H9 (cell line): ENCODE results near the gene ZFPM1. TPM values are rescaled to one million over a fixed set of nuclear protein-coding genes. Genes with fewer than 3 reads are reported as not detected.
A peak's percentile ranks its signal among the peaks of the same experiment; 100 is the strongest.

Source experiments
- DNase-seq: peaks from one replicate; pipeline ENCODE4 v3.0.0-alpha.2; 2017
- H2AFZ ChIP-seq: one replicate; pipeline ENCODE4 v1.6.1; 2013; ENCODE audit warnings: mild to moderate bottlenecking, low read length, control low read depth, moderate library complexity
- H2AK5ac ChIP-seq: 2 replicates; pipeline ENCODE4 v1.6.1; 2013; ENCODE audit warnings: low read length, control low read depth, mixed read lengths; ENCODE audit not compliant: insufficient read length
- H2BK120ac ChIP-seq: one replicate; pipeline ENCODE4 v1.6.1; 2013; ENCODE audit warnings: low read depth, mild to moderate bottlenecking, low read length, control low read depth, inconsistent platforms; ENCODE audit not compliant: poor library complexity, severe bottlenecking
- H2BK12ac ChIP-seq: 2 replicates; pipeline ENCODE4 v1.6.1; 2013; ENCODE audit warnings: low read length, control low read depth, mixed read lengths, low read depth; ENCODE audit not compliant: insufficient read length
- H2BK15ac ChIP-seq: 2 replicates; pipeline ENCODE4 v1.6.1; 2013; ENCODE audit warnings: low read depth, low read length, control low read depth
- H2BK20ac ChIP-seq: one replicate; pipeline ENCODE4 v1.6.1; 2013; ENCODE audit warnings: low read depth, mild to moderate bottlenecking, low read length, control low read depth, inconsistent platforms; ENCODE audit not compliant: poor library complexity, severe bottlenecking
- H2BK5ac ChIP-seq: 2 replicates; pipeline ENCODE4 v1.6.1; 2013; ENCODE audit warnings: low read length, control low read depth, mixed read lengths; ENCODE audit not compliant: insufficient read length
- H3K14ac ChIP-seq: 2 replicates; pipeline ENCODE4 v1.6.1; 2013; ENCODE audit warnings: low read length, control low read depth; ENCODE audit not compliant: insufficient read depth
- H3K18ac ChIP-seq: 2 replicates; pipeline ENCODE4 v1.6.1; 2013; ENCODE audit warnings: low read depth, mild to moderate bottlenecking, mixed read lengths, low read length, control low read depth; ENCODE audit not compliant: insufficient read length
- H3K23ac ChIP-seq: 2 replicates; pipeline ENCODE4 v1.6.1; 2013; ENCODE audit warnings: low read length, control low read depth, mixed read lengths, low read depth; ENCODE audit not compliant: insufficient read length
- H3K23me2 ChIP-seq: 2 replicates; pipeline ENCODE4 v1.6.1; 2013; ENCODE audit warnings: low read depth, mild to moderate bottlenecking, mixed read lengths, low read length, control low read depth; ENCODE audit not compliant: insufficient read length, poor library complexity, severe bottlenecking
- H3K27ac ChIP-seq: 2 replicates; pipeline ENCODE4 v1.5.1; 2013; ENCODE audit warnings: low read length, control low read depth, mixed read lengths, low read depth; ENCODE audit not compliant: insufficient read length
- H3K27me3 ChIP-seq: 2 replicates; pipeline ENCODE4 v1.6.1; 2013; ENCODE audit warnings: low read length, control low read depth, inconsistent platforms; ENCODE audit not compliant: insufficient read depth
- H3K4ac ChIP-seq: 2 replicates; pipeline ENCODE4 v1.6.1; 2013; ENCODE audit warnings: low read depth, mild to moderate bottlenecking, control low read depth, inconsistent platforms, low read length, moderate library complexity
- H3K4me1 ChIP-seq: 2 replicates; pipeline ENCODE4 v1.6.1; 2013; ENCODE audit warnings: low read length, control low read depth, inconsistent platforms; ENCODE audit not compliant: insufficient read depth
- H3K4me2 ChIP-seq: 2 replicates; pipeline ENCODE4 v1.6.1; 2013; ENCODE audit warnings: low read length, control low read depth, mixed read lengths; ENCODE audit not compliant: insufficient read length, insufficient read depth
- H3K56ac ChIP-seq: 2 replicates; pipeline ENCODE4 v1.6.1; 2013; ENCODE audit warnings: low read depth, mild to moderate bottlenecking, mixed read lengths, low read length, control low read depth; ENCODE audit not compliant: insufficient read length
- H3K79me1 ChIP-seq: 2 replicates; pipeline ENCODE4 v1.6.1; 2013; ENCODE audit warnings: low read depth, mild to moderate bottlenecking, moderate library complexity, low read length, control low read depth, inconsistent platforms; ENCODE audit not compliant: insufficient read depth, poor library complexity, severe bottlenecking
- H3K79me2 ChIP-seq: 2 replicates; pipeline ENCODE4 v1.6.1; 2013; ENCODE audit warnings: low read length, control low read depth, inconsistent platforms; ENCODE audit not compliant: insufficient read depth
- H3K9ac ChIP-seq: 2 replicates; pipeline ENCODE4 v1.6.1; 2013; ENCODE audit warnings: low read length, control low read depth, mixed read lengths; ENCODE audit not compliant: insufficient read length; ENCODE audit errors: extremely low read depth
- H3K9me3 ChIP-seq: one replicate; pipeline ENCODE4 v1.6.1; 2013; ENCODE audit warnings: low read depth, low read length, inconsistent platforms; ENCODE audit not compliant: control insufficient read depth
- H3T11ph ChIP-seq: one replicate; pipeline ENCODE4 v1.6.1; 2013; ENCODE audit warnings: mild to moderate bottlenecking, low read length, control low read depth, inconsistent platforms
- H4K20me1 ChIP-seq: one replicate; pipeline ENCODE4 v1.6.1; 2013; ENCODE audit not compliant: control insufficient read depth, insufficient read length, insufficient read depth
- H4K5ac ChIP-seq: 2 replicates; pipeline ENCODE4 v1.6.1; 2013; ENCODE audit warnings: low read depth, mild to moderate bottlenecking, mixed read lengths, low read length, control low read depth; ENCODE audit not compliant: insufficient read length
- H4K8ac ChIP-seq: replicated peaks from 2 replicates; pipeline ENCODE4 v1.6.1; 2013; ENCODE audit warnings: low read length, control low read depth, mixed read lengths, low read depth; ENCODE audit not compliant: insufficient read length
- H4K91ac ChIP-seq: 2 replicates; pipeline ENCODE4 v1.6.1; 2013; ENCODE audit warnings: low read depth, mild to moderate bottlenecking, moderate library complexity, mixed read lengths, low read length, control low read depth; ENCODE audit not compliant: insufficient read length
- H3K27ac Mint-ChIP-seq, 3 experiments: 2 replicates in 2 of 3; 3 replicates in 1 of 3; pipeline ENCODE4 v1.8.0; 2020 to 2021; ENCODE audit warnings: mixed read lengths in 3 of 3, mild to moderate bottlenecking in 1 of 3, moderate library complexity in 1 of 3
- H3K27me3 Mint-ChIP-seq: 2 replicates; pipeline ENCODE4 v1.8.0; 2021; ENCODE audit warnings: low read depth, mild to moderate bottlenecking, moderate library complexity, mixed read lengths
- H3K36me3 Mint-ChIP-seq, 3 experiments: 2 replicates in 2 of 3; 3 replicates in 1 of 3; pipeline ENCODE4 v1.8.0; 2020 to 2021; ENCODE audit warnings: low read depth in 3 of 3, mixed read lengths in 3 of 3; ENCODE audit not compliant: insufficient read depth in 1 of 3
- H3K4me1 Mint-ChIP-seq, 2 experiments: 2 replicates each; pipeline ENCODE4 v1.8.0; 2020; ENCODE audit warnings: mixed read lengths in 2 of 2
- H3K4me3 Mint-ChIP-seq, 2 experiments: 2 replicates in 1 of 2; 3 replicates in 1 of 2; pipeline ENCODE4 v1.8.0; 2020 to 2021; ENCODE audit warnings: mild to moderate bottlenecking in 2 of 2, mixed read lengths in 2 of 2, moderate library complexity in 1 of 2
- H3K9me3 Mint-ChIP-seq, 2 experiments: 2 replicates in 1 of 2; 3 replicates in 1 of 2; pipeline ENCODE4 v1.8.0; 2020; ENCODE audit warnings: mild to moderate bottlenecking in 2 of 2, mixed read lengths in 2 of 2, moderate library complexity in 1 of 2
- WGBS: extraction: QIAGEN DNeasy Blood & Tissue Kit; methylation state at CpG from one replicate; pipeline ENCODE4 v1.1.7; 2013; ENCODE audit warnings: missing lambda C conversion rate, low lambda C conversion rate, mixed read lengths; ENCODE audit not compliant: insufficient read length; ENCODE audit errors: extremely low coverage; 5-methylcytosine and 5-hydroxymethylcytosine counted together
- total RNA-seq: library from RNA; stranded (reverse); gene quantifications from 2 replicates; pipeline ENCODE4 v1.2.1, GENCODE V29; 2021
- TF ChIP-seq, protein P1 (sequence below): fragments of 200-600 bp; sonication (generic); conservative IDR thresholded peaks from 3 replicates; pipeline ENCODE4 v1.8.0; 2021; ENCODE audit warnings: antibody characterized with exemption, mild to moderate bottlenecking

ZFPM1 gene
- total RNA-seq, 1 experiment from 2014 or later: 3.6 TPM

DNA sequence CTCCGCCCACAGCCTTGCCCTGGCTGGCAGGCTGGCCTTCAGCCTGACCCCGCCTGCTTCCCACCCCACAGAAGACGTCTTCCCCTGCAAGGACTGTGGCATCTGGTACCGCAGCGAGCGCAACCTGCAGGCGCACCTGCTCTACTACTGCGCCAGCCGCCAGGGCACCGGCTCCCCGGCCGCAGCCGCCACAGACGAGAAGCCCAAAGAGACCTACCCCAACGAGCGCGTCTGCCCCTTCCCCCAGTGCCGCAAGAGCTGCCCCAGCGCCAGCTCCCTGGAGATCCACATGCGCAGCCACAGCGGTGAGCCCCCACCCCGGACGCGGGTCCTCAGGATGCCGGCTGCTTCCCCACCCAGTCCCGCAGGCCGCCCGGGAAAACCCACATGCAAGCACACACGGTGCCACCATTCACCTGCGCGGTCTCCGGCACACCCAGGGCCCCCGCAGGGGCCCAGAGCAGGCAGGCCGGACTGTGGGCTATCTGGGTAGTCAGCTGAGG lies 78.9 kb downstream of the ZFPM1 start:
- no peak overlapping the region for H3K9ac ChIP-seq
- no peak overlapping the region for H3K56ac ChIP-seq
- H4K8ac ChIP-seq: no peak overlapping the region
- H3K27me3 ChIP-seq: no peaks in the 10 kb centered on the region
- H2BK120ac ChIP-seq: no peak overlapping the region
- H2BK5ac ChIP-seq: no peak overlapping the region
- H3T11ph ChIP-seq: no peak overlapping the region
- H4K91ac ChIP-seq: no peak overlapping the region
- no CpG with 5 or more reads among the region's 34 CpGs for WGBS
- H2BK12ac ChIP-seq: no peak overlapping the region
- H3K79me1 ChIP-seq: no peaks in the 10 kb centered on the region
- H2BK15ac ChIP-seq: no peak overlapping the region
- H3K23me2 ChIP-seq: peaks cover 7% of the 10 kb centered on the region
- H2AFZ ChIP-seq: no peak overlapping the region
- no peaks in the 10 kb centered on the region for H3K9me3 Mint-ChIP-seq
- no peak overlapping the region for H3K27ac ChIP-seq
- TF ChIP-seq, protein P1, sequence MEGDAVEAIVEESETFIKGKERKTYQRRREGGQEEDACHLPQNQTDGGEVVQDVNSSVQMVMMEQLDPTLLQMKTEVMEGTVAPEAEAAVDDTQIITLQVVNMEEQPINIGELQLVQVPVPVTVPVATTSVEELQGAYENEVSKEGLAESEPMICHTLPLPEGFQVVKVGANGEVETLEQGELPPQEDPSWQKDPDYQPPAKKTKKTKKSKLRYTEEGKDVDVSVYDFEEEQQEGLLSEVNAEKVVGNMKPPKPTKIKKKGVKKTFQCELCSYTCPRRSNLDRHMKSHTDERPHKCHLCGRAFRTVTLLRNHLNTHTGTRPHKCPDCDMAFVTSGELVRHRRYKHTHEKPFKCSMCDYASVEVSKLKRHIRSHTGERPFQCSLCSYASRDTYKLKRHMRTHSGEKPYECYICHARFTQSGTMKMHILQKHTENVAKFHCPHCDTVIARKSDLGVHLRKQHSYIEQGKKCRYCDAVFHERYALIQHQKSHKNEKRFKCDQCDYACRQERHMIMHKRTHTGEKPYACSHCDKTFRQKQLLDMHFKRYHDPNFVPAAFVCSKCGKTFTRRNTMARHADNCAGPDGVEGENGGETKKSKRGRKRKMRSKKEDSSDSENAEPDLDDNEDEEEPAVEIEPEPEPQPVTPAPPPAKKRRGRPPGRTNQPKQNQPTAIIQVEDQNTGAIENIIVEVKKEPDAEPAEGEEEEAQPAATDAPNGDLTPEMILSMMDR: no peak
- H3K27me3 Mint-ChIP-seq: peaks cover 6% of the 10 kb centered on the region
- no peak overlapping the region for H3K23ac ChIP-seq
- H2AK5ac ChIP-seq: no peak overlapping the region
- H3K4me1 Mint-ChIP-seq: peaks cover 2 to 14% of the 10 kb centered on the region in 2 experiments; a peak in 3 of 4 replicates
- H3K4me1 ChIP-seq: no peaks in the 10 kb centered on the region
- H4K5ac ChIP-seq: no peak overlapping the region
- no peaks in the 10 kb centered on the region for H3K9me3 ChIP-seq
- peak overlapping the region; percentile 14 to 50; a peak in 2 of 5 replicates for H3K4me3 Mint-ChIP-seq
- no peak overlapping the region for H3K4ac ChIP-seq
- no peaks in the 10 kb centered on the region for H4K20me1 ChIP-seq
- no peak overlapping the region for H3K4me2 ChIP-seq
- peaks cover 4 to 21% (median 12%) of the 10 kb centered on the region in 3 experiments; a peak in 6 of 7 replicates for H3K36me3 Mint-ChIP-seq
- no peak overlapping the region for H3K14ac ChIP-seq
- no peak overlapping the region for H2BK20ac ChIP-seq
- no peak for DNase-seq
- H3K27ac Mint-ChIP-seq: no peak overlapping the region
- H3K18ac ChIP-seq: no peak overlapping the region
- H3K79me2 ChIP-seq: no peaks in the 10 kb centered on the region
